Lower leg skin (tissue), 3 donors: ENCODE measurements around the gene DBX2.
"Not testable (repeated sequence)": the region's sequence is repeated elsewhere in the genome, so short reads cannot be mapped to it uniquely, and the experiment has no call there.

Experiments
- POLR2A ChIP-seq, 2 donors: fragments of 450-650 bp; IDR thresholded peaks; one replicate each; pipeline ENCODE4 v1.6.1; 2016 to 2017; ENCODE audit warnings: antibody characterized with exemption in 2 of 2, mild to moderate bottlenecking in 1 of 2, moderate library complexity in 1 of 2
- TF ChIP-seq, protein P1 (sequence below), 3 donors: fragments of 450-650 bp; IDR thresholded peaks; one replicate each; pipeline ENCODE4 v1.5.1; 2016; ENCODE audit warnings: antibody characterized with exemption in 3 of 3, mild to moderate bottlenecking in 3 of 3, moderate library complexity in 2 of 3

DNA sequence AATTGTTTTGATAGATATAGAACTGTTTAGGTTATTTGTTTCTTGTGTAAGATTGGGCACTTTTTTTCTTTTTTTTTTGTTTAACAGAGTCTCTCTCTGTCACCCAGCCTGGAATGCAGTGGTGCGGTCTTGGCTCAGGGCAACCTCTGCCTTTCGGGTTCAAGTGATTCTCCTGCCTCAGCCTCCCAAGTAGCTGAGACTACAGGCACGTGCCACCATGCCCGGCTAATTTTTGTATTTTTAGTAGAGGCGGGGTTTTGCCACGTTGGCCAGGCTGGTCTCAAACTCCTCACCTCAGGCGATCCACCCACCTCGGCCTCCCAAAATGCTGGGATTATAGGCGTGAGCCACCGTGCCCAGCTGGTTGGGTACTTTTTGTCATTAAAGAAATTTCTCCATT is 66.0 kb downstream of the DBX2 start:
- TF ChIP-seq, protein P1, sequence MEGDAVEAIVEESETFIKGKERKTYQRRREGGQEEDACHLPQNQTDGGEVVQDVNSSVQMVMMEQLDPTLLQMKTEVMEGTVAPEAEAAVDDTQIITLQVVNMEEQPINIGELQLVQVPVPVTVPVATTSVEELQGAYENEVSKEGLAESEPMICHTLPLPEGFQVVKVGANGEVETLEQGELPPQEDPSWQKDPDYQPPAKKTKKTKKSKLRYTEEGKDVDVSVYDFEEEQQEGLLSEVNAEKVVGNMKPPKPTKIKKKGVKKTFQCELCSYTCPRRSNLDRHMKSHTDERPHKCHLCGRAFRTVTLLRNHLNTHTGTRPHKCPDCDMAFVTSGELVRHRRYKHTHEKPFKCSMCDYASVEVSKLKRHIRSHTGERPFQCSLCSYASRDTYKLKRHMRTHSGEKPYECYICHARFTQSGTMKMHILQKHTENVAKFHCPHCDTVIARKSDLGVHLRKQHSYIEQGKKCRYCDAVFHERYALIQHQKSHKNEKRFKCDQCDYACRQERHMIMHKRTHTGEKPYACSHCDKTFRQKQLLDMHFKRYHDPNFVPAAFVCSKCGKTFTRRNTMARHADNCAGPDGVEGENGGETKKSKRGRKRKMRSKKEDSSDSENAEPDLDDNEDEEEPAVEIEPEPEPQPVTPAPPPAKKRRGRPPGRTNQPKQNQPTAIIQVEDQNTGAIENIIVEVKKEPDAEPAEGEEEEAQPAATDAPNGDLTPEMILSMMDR (IDR thresholded peaks at IDR 0.05), result not testable (repeated sequence)
- TF ChIP-seq POLR2A (IDR thresholded peaks at IDR 0.05), result not testable (repeated sequence)
